Keratinocyte (primary cell): ENCODE results near the gene HSP90AB1.

ENCODE experiments used
- EZH2 ChIP-seq: IDR thresholded peaks from one replicate; pipeline ENCODE4 v1.6.1; 2012; ENCODE audit warnings: inconsistent platforms, mild to moderate bottlenecking, low read length, moderate library complexity
- TF ChIP-seq, protein P1 (sequence below), 3 experiments: IDR thresholded peaks in 1 of 3; conservative IDR thresholded peaks in 1 of 3; optimal IDR thresholded peaks in 1 of 3; 2 replicates in 2 of 3; 3 replicates in 1 of 3; pipeline versions ENCODE3 to v1.5.1; 2011; ENCODE audit warnings: low read length in 3 of 3, mild to moderate bottlenecking in 3 of 3, moderate library complexity in 2 of 3, control low read depth in 1 of 3, inconsistent platforms in 1 of 3; ENCODE audit not compliant: insufficient read depth in 2 of 3; ENCODE audit errors: extremely low read depth in 1 of 3

DNA sequence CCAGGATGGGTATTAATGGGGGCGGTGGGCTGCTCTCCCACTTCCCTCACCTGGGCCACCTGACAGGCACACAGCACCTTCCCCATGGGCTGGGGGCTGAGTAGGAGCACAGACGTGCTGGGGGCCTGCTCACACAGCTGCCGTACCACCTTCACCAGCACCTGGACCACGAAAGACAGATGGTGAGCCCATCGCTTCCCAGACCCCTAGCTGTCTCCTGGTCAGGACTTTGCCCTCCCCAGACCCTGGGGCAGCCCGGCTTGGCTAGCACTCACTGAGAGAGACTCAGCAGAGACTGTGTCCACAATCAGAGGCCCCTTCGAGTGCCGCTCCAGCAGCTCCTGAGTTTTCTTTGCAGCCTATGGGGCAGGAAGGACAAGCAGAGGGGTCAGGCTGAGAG is 54.2 kb downstream of the HSP90AB1 start:
- TF ChIP-seq, protein P1, sequence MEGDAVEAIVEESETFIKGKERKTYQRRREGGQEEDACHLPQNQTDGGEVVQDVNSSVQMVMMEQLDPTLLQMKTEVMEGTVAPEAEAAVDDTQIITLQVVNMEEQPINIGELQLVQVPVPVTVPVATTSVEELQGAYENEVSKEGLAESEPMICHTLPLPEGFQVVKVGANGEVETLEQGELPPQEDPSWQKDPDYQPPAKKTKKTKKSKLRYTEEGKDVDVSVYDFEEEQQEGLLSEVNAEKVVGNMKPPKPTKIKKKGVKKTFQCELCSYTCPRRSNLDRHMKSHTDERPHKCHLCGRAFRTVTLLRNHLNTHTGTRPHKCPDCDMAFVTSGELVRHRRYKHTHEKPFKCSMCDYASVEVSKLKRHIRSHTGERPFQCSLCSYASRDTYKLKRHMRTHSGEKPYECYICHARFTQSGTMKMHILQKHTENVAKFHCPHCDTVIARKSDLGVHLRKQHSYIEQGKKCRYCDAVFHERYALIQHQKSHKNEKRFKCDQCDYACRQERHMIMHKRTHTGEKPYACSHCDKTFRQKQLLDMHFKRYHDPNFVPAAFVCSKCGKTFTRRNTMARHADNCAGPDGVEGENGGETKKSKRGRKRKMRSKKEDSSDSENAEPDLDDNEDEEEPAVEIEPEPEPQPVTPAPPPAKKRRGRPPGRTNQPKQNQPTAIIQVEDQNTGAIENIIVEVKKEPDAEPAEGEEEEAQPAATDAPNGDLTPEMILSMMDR (optimal IDR thresholded peaks at IDR 0.05 in 1 of 3, IDR thresholded peaks at IDR 0.05 in 1 of 3, conservative IDR thresholded peaks at IDR 0.05 in 1 of 3; ENCODE audit: extremely low read depth in 1 of 3, insufficient read depth in 2 of 3, low read length in 3 of 3): no peak
- TF ChIP-seq EZH2: no peak
